Measurements from ENCODE around the gene ACE. TPM values are rescaled to one million over a fixed set of nuclear protein-coding genes. Genes with fewer than 3 reads are reported as not detected.
A peak's percentile ranks its signal among the peaks of the same experiment; 100 is the strongest.

The ACE gene
- total RNA-seq, 1 donor from 2014 or later = 1.0 TPM

GRCh38 chr17:63517825-63518534 lies 41.1 kb downstream of the ACE start:
- peaks cover 3% of the 10 kb centered on the region for H3K36me3 Mint-ChIP-seq (ENCODE audit: low read depth, unreplicated experiment)

GRCh38 chr17:63519116-63519881 lies 42.4 kb downstream of the ACE start:
- H4K20me1 ChIP-seq (ENCODE audit: insufficient read depth, low read length) = no peaks in the 10 kb centered on the region
- H3K79me2 ChIP-seq (ENCODE audit: insufficient read depth, low read length) = no peaks in the 10 kb centered on the region
- TF ChIP-seq CTCF (IDR thresholded peaks at IDR 0.05; ENCODE audit: insufficient read depth, low read depth, low read length) = no peak
- H3K36me3 ChIP-seq (ENCODE audit: insufficient read depth, low read length) = no peaks in the 10 kb centered on the region
- H3K4me1 Mint-ChIP-seq (ENCODE audit: low read depth, unreplicated experiment) = peaks cover 12% of the 10 kb centered on the region
- no peak overlapping the region for H3K27ac Mint-ChIP-seq (ENCODE audit: unreplicated experiment)
- H3K9me3 ChIP-seq (ENCODE audit: insufficient read depth, low read depth, low read length) = no peaks in the 10 kb centered on the region
- no peak for FAIRE-seq
- no peak overlapping the region for H3K4me3 Mint-ChIP-seq (ENCODE audit: unreplicated experiment)
- no peak overlapping the region for H3K9ac ChIP-seq (ENCODE audit: low read length)
- H3K36me3 Mint-ChIP-seq (ENCODE audit: low read depth, unreplicated experiment) = no peaks in the 10 kb centered on the region
- peaks cover 10% of the 10 kb centered on the region for H3K27me3 ChIP-seq (ENCODE audit: insufficient read depth, low read length)
- H3K4me2 ChIP-seq (ENCODE audit: low read length) = no peak overlapping the region
- H3K4me1 ChIP-seq (ENCODE audit: insufficient read depth, low read length) = peaks cover 10% of the 10 kb centered on the region
- no peak overlapping the region for H3K4me3 ChIP-seq (ENCODE audit: insufficient read depth, low read depth, low read length)
- no peak overlapping the region for H3K27ac ChIP-seq (ENCODE audit: low read depth, low read length)
- peaks cover 31% of the 10 kb centered on the region for H3K27me3 Mint-ChIP-seq (ENCODE audit: low read depth, unreplicated experiment)
- no peak overlapping the region for H2AFZ ChIP-seq (ENCODE audit: low read depth, low read length)
- peaks cover 3% of the 10 kb centered on the region for H3K9me3 Mint-ChIP-seq (ENCODE audit: unreplicated experiment)
- no peak for DNase-seq (ENCODE audit: low read depth)

More at GRCh38 chr17:63517825-63518534, 41.1 kb downstream of the ACE start:
- H3K27ac ChIP-seq (ENCODE audit: low read depth, low read length) = no peak overlapping the region
- peaks cover 7% of the 10 kb centered on the region for H3K4me1 ChIP-seq (ENCODE audit: insufficient read depth, low read length)
- Mint-ChIP-seq H3K9me3 (ENCODE audit: unreplicated experiment) (peaks cover 1% of the 10 kb centered on the region), H3K27me3 (ENCODE audit: low read depth, unreplicated experiment) (peaks cover 33% of the 10 kb centered on the region), H3K4me1 (ENCODE audit: low read depth, unreplicated experiment) (peaks cover 12% of the 10 kb centered on the region), H3K27ac (ENCODE audit: unreplicated experiment) (peak overlapping the region; percentile 55), H3K4me3 (ENCODE audit: unreplicated experiment) (peak overlapping the region; percentile 31)
- peaks cover 7% of the 10 kb centered on the region for H3K27me3 ChIP-seq (ENCODE audit: insufficient read depth, low read length)
- no peaks in the 10 kb centered on the region for H3K79me2 ChIP-seq (ENCODE audit: insufficient read depth, low read length)
- H3K36me3 ChIP-seq (ENCODE audit: insufficient read depth, low read length) = no peaks in the 10 kb centered on the region
- no peak overlapping the region for H3K4me3 ChIP-seq (ENCODE audit: insufficient read depth, low read depth, low read length)
- no peak overlapping the region for H2AFZ ChIP-seq (ENCODE audit: low read depth, low read length)
- no peaks in the 10 kb centered on the region for H4K20me1 ChIP-seq (ENCODE audit: insufficient read depth, low read length)
- TF ChIP-seq EZH2 (IDR thresholded peaks at IDR 0.05; ENCODE audit: insufficient read depth, low read length) = no peak
- no peak for TF ChIP-seq CTCF (IDR thresholded peaks at IDR 0.05; ENCODE audit: insufficient read depth, low read depth, low read length)
- DNase-seq (ENCODE audit: low read depth) = no peak
- no peak for FAIRE-seq
- H3K4me2 ChIP-seq (ENCODE audit: low read length) = peak overlapping the region; percentile 37
- H3K9me3 ChIP-seq (ENCODE audit: insufficient read depth, low read depth, low read length) = no peaks in the 10 kb centered on the region
- no peak overlapping the region for H3K9ac ChIP-seq (ENCODE audit: low read length)

All from astrocyte (in vitro differentiated cells and primary cell).